ENCODE measurements around the gene SETBP1.

- TF ChIP-seq, protein P1, sequence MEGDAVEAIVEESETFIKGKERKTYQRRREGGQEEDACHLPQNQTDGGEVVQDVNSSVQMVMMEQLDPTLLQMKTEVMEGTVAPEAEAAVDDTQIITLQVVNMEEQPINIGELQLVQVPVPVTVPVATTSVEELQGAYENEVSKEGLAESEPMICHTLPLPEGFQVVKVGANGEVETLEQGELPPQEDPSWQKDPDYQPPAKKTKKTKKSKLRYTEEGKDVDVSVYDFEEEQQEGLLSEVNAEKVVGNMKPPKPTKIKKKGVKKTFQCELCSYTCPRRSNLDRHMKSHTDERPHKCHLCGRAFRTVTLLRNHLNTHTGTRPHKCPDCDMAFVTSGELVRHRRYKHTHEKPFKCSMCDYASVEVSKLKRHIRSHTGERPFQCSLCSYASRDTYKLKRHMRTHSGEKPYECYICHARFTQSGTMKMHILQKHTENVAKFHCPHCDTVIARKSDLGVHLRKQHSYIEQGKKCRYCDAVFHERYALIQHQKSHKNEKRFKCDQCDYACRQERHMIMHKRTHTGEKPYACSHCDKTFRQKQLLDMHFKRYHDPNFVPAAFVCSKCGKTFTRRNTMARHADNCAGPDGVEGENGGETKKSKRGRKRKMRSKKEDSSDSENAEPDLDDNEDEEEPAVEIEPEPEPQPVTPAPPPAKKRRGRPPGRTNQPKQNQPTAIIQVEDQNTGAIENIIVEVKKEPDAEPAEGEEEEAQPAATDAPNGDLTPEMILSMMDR (IDR thresholded peaks at IDR 0.05): no peak
- TF ChIP-seq POLR2A (IDR thresholded peaks at IDR 0.05): no peak
Measured at GRCh38 chr18:45071956-45072355, 391.3 kb downstream of the SETBP1 start.
